ENCODE measurements around the gene EPB41L1.

The EPB41L1 gene

DNA sequence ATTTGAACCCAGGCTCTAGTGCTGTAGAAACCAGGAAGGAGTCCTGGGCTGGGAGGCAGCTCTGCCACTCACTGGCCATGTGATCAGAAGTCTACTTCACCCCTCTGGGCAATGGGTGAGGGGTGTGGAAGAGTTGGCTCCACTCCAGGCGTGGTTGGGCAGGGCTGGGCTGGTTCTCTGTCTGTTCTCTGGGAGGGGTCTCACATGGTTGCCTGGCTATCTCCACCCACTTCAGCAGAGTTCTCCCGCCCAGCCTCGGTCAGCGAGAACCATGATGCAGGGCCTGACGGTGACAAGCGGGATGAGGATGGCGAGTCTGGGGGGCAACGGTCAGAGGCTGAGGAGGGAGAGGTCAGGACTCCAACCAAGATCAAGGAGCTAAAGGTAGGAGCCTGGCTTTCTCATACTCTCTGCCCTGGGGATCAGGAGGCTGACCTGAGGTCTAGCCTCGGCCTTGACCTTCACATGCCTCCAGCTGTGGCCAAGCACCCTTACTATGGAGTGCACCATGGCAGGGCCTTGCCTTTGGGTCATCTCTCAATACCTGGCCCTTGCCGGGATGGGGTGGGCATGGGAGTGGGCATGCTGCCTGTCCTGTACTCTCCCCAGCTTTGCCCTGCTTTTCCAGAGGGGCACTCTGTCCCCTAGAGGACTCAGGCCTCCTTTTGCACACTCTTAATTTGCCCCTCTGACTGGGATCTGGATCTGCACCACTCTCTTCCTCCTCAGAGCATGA, 39.6 kb downstream of the EPB41L1 start:
- TF ChIP-seq TAF1 (IDR thresholded peaks at IDR 0.05; ENCODE audit: borderline replicate concordance, insufficient read depth, low read length), result no peak

DNA sequence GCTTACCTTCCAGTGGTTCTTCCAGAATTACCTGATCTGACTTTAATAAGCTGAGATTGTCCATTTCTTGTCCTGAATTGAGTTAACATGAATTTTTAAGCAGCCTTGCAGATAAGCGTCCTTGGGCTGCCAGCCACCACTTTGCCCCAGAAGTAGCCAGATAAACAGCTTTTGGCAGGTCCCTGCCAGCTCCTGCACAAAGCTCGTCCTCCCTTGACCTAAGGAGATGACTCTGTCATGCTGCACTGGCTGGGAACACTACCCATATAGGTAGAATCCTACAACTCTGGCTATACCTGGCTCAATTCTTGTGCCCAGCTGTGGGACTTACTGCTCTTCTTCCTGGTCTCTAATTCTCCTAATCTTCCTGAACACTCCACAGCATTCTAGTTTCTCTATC, 42.1 kb downstream of the EPB41L1 start:
- TF ChIP-seq, protein P1, sequence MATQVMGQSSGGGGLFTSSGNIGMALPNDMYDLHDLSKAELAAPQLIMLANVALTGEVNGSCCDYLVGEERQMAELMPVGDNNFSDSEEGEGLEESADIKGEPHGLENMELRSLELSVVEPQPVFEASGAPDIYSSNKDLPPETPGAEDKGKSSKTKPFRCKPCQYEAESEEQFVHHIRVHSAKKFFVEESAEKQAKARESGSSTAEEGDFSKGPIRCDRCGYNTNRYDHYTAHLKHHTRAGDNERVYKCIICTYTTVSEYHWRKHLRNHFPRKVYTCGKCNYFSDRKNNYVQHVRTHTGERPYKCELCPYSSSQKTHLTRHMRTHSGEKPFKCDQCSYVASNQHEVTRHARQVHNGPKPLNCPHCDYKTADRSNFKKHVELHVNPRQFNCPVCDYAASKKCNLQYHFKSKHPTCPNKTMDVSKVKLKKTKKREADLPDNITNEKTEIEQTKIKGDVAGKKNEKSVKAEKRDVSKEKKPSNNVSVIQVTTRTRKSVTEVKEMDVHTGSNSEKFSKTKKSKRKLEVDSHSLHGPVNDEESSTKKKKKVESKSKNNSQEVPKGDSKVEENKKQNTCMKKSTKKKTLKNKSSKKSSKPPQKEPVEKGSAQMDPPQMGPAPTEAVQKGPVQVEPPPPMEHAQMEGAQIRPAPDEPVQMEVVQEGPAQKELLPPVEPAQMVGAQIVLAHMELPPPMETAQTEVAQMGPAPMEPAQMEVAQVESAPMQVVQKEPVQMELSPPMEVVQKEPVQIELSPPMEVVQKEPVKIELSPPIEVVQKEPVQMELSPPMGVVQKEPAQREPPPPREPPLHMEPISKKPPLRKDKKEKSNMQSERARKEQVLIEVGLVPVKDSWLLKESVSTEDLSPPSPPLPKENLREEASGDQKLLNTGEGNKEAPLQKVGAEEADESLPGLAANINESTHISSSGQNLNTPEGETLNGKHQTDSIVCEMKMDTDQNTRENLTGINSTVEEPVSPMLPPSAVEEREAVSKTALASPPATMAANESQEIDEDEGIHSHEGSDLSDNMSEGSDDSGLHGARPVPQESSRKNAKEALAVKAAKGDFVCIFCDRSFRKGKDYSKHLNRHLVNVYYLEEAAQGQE (IDR thresholded peaks at IDR 0.05; ENCODE audit: insufficient read depth in 1 of 2, low read depth in 2 of 2, low read length in 2 of 2), result no peak

DNA sequence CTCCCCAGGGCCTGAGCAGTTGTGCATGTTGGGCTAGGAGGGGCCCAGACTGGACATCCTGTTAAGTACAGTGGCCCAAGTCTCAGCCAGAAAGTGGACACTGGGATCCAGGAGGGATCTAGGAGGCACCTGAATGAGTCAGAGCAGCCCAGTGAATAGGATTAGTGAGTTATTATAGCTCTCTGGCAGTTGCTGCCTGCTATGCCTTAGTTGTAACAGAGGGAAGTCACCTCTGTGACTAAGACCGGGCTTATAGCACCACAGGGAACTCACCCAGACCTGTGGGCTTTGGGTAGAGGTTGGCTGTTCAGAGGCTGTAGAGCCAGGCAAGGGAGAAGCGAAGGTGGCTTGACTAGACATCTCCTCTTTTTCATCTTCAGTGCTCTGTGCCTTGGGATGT, 42.7 kb downstream of the EPB41L1 start:
- TF ChIP-seq TAF1 (IDR thresholded peaks at IDR 0.05; ENCODE audit: borderline replicate concordance, insufficient read depth, low read length), result no peak
- no peak for TF ChIP-seq FOXP2 (optimal IDR thresholded peaks at IDR 0.05; ENCODE audit: borderline replicate concordance, extremely low read depth, extremely low read length, insufficient read depth)
- TF ChIP-seq, protein P1 (IDR thresholded peaks at IDR 0.05; ENCODE audit: insufficient read depth in 1 of 2, low read depth in 2 of 2, low read length in 2 of 2), result no peak
- no peak for TF ChIP-seq SIN3A (IDR thresholded peaks at IDR 0.05; ENCODE audit: borderline replicate concordance, insufficient read depth, low read length)
- no peak for TF ChIP-seq POLR2AphosphoS5 (IDR thresholded peaks at IDR 0.05; ENCODE audit: low read depth, low read length)

DNA sequence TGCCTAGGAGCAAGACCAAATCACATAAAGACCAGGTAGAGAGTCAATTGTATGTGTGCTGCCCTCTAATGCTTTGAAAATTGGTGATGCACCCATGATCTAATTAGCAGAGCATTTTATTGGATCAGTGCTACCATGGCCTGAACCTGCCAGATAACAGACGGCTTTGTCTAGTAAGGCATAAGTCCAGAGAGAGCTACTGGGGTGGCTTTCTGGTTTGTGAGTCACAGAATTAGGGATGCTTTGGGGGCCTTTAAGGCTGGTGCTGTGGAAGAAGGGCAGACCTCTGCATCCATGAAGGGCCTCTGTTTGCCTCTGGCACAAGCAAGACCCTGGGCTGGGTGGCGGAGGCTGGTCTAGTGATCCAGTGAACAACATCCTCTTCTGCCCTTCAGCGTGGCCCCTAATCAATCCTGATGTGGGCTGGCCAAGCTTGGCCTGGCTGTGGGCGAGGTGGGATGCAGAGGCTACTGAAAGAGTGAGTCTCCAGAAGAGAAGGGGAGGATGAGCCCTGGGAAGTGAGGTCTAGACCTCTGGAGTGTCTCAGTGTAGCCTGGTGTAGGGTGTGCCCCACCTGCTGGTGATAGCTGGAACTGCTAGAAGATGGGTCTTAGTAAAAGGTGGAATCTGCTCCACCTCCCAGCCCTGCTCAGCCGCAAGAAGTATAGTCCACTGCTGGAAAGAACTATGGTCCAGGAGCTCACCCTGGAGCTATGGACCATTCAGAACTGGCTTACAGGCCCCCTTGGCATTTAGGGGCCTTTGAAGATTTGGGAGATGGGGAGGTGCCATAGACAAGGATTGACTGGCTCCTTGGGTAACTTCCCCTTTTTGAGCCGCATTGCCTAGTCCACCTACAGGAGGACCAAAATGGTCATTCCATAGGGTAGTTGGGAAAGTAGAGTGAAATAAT, 45.1 kb downstream of the EPB41L1 start:
- TF ChIP-seq SIN3A (IDR thresholded peaks at IDR 0.05; ENCODE audit: borderline replicate concordance, insufficient read depth, low read length), result no peak
- no peak for TF ChIP-seq POLR2AphosphoS5 (IDR thresholded peaks at IDR 0.05; ENCODE audit: low read depth, low read length)
- TF ChIP-seq, protein P1 (IDR thresholded peaks at IDR 0.05; ENCODE audit: insufficient read depth in 1 of 2, low read depth in 2 of 2, low read length in 2 of 2), result no peak
- no peak for TF ChIP-seq TAF1 (IDR thresholded peaks at IDR 0.05; ENCODE audit: borderline replicate concordance, insufficient read depth, low read length)
- TF ChIP-seq FOXP2 (optimal IDR thresholded peaks at IDR 0.05; ENCODE audit: borderline replicate concordance, extremely low read depth, extremely low read length, insufficient read depth), result no peak

DNA sequence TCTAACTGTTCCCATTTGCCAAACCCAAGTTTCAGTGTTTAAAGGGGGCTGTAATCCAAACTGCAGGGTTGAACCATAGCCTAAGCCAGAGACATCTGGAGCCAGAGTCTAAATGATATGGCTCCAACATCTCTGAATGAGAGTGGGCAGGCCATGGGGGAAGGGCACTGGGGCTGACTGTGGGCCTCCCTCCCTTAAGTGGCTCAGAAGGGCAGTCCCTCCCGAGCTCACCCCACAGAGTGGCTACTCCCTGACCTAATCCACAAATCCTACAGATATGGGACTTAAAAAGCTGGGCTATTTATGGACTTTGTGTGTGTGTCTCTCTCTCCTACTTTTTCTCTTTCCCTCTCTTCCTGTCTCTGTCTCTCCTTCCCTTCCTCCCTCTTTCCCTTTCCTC, 45.9 kb downstream of the EPB41L1 start:
- TF ChIP-seq TAF1 (IDR thresholded peaks at IDR 0.05; ENCODE audit: borderline replicate concordance, insufficient read depth, low read length), result no peak
- TF ChIP-seq, protein P1 (IDR thresholded peaks at IDR 0.05; ENCODE audit: insufficient read depth in 1 of 2, low read depth in 2 of 2, low read length in 2 of 2), result no peak
- no peak for TF ChIP-seq POLR2AphosphoS5 (IDR thresholded peaks at IDR 0.05; ENCODE audit: low read depth, low read length)
- no peak for TF ChIP-seq SIN3A (IDR thresholded peaks at IDR 0.05; ENCODE audit: borderline replicate concordance, insufficient read depth, low read length)
- no peak for TF ChIP-seq FOXP2 (optimal IDR thresholded peaks at IDR 0.05; ENCODE audit: borderline replicate concordance, extremely low read depth, extremely low read length, insufficient read depth)

All from PFSK-1 (cell line).